ENCODE data around the gene RPRD1A. TPM values are rescaled to one million over a fixed set of nuclear protein-coding genes. Genes with fewer than 3 reads are reported as not detected.

RPRD1A gene
- total and polyA plus RNA-seq, 9 of the 15 experiments (the other 6 are each of a cell fraction or from before 2014, with no cell fraction given) = 30.2 to 142 (median 66.0) TPM

GRCh38 chr18:36108196-36108595, 40.8 kb upstream of the RPRD1A start:
- no TSS peak for BruUV-seq (replicated peaks)
- in situ Hi-C loops (cut with MboI) = no loop called here
- Histone ChIP-seq H3K79me2 (ENCODE audit: control insufficient read depth, insufficient read depth, low read length) (no peaks in the 10 kb centered on the region), H3K4me2 (ENCODE audit: insufficient read depth, low read length) (no peak overlapping the region), H3K36me3 (ENCODE audit: control insufficient read depth, insufficient read depth, low read length) (peaks cover 29% of the 10 kb centered on the region), H3K27me3 (ENCODE audit: control insufficient read depth in 2 of 2, insufficient read depth in 2 of 2, low read length in 2 of 2) (no peaks in the 10 kb centered on the region), H3K27ac (ENCODE audit: extremely low read depth, low read depth, low read length) (no peak overlapping the region), H2AFZ (ENCODE audit: low read depth, low read length) (no peak overlapping the region), H3K4me1 (replicated peaks in 1 of 2; ENCODE audit: control insufficient read depth in 2 of 2, insufficient read depth in 2 of 2, low read length in 2 of 2) (no peaks in the 10 kb centered on the region), H3K9ac (ENCODE audit: insufficient read depth in 1 of 2, low read depth in 2 of 2, low read length in 2 of 2) (no peak overlapping the region), H3K9me1 (ENCODE audit: control insufficient read depth, insufficient read depth, low read length) (no peaks in the 10 kb centered on the region), H3K9me3 (replicated peaks; ENCODE audit: control insufficient read depth, insufficient read depth, low read depth, low read length) (no peaks in the 10 kb centered on the region), H3K4me3 (no peak overlapping the region), H4K20me1 (replicated peaks; ENCODE audit: control insufficient read depth, insufficient read depth, low read length) (no peaks in the 10 kb centered on the region)
- intact Hi-C loops (cut with micrococcal nuclease) = no loop called here
- POLR2A ChIA-PET = interaction anchor here (1.7 kb wide), 1 partner anchor 14 kb away, joined by 4 read pairs; no protein-coding TSS in a partner anchor
- CTCF ChIA-PET (ENCODE audit: low intra/inter-chr PET ratio) = no interaction called here
- WGBS (ENCODE audit: insufficient coverage, low coverage, missing lambda C conversion rate) = 45% methylated on average over 2 of the region's 2 CpGs
- TF ChIP-seq TFE3 (CRISPR knock-in tag; IDR thresholded peaks at IDR 0.05) (no peak), GTF3C2 (IDR thresholded peaks at IDR 0.05; ENCODE audit: borderline replicate concordance, extremely low read depth, insufficient read length) (no peak), ZNF318 (IDR thresholded peaks at IDR 0.05; ENCODE audit: borderline replicate concordance in 1 of 2, low read depth in 1 of 2) (no peak)
- no peak for FAIRE-seq
- DNase-seq (ENCODE audit: extremely low read depth in 1 of 4, low spot score in 3 of 4) = no peak
- no peak for ATAC-seq
